Neural progenitor cell (in vitro differentiated cells): ENCODE measurements around the gene PON2. TPM values are rescaled to one million over a fixed set of nuclear protein-coding genes. Genes with fewer than 3 reads are reported as not detected.

Experiments
- DNase-seq: peaks from one replicate; pipeline ENCODE4 v3.0.0-alpha.2; 2016; ENCODE audit warnings: low spot score
- H2AFZ ChIP-seq: fragments of 200-600 bp; sonication (generic); replicated peaks from 2 replicates; pipeline ENCODE4 v1.6.1; 2016; ENCODE audit warnings: antibody characterized with exemption
- H3F3A ChIP-seq: fragments of 200-600 bp; sonication (generic); 2 replicates; pipeline ENCODE4 v1.6.1; 2016; ENCODE audit warnings: antibody characterized with exemption, low read depth
- H3K27ac ChIP-seq: fragments of 200-600 bp; sonication (generic); 2 replicates; pipeline ENCODE4 v1.5.1; 2016; ENCODE audit warnings: mild to moderate bottlenecking
- H3K27me3 ChIP-seq: fragments of 200-600 bp; sonication (generic); 2 replicates; pipeline ENCODE4 v1.6.1; 2016; ENCODE audit warnings: mild to moderate bottlenecking, moderate library complexity
- H3K36me3 ChIP-seq: fragments of 200-600 bp; sonication (generic); 2 replicates; pipeline ENCODE4 v1.5.1; 2016
- H3K4me1 ChIP-seq: fragments of 200-600 bp; sonication (generic); 2 replicates; pipeline ENCODE4 v1.6.1; 2016; ENCODE audit warnings: mixed run types
- H3K4me2 ChIP-seq: fragments of 200-600 bp; sonication (generic); 2 replicates; pipeline ENCODE4 v1.6.1; 2016
- H3K4me3 ChIP-seq: fragments of 200-600 bp; sonication (generic); 2 replicates; pipeline ENCODE4 v1.5.1; 2016
- H3K79me2 ChIP-seq: fragments of 200-600 bp; sonication (generic); 2 replicates; pipeline ENCODE4 v1.6.1; 2016; ENCODE audit warnings: low read depth
- H3K9ac ChIP-seq: fragments of 200-600 bp; sonication (generic); 2 replicates; pipeline ENCODE4 v1.6.1; 2016
- H3K9me3 ChIP-seq: fragments of 200-600 bp; sonication (generic); 2 replicates; pipeline ENCODE4 v1.5.1; 2016; ENCODE audit warnings: low read depth
- H4K20me1 ChIP-seq: fragments of 200-600 bp; sonication (generic); 2 replicates; pipeline ENCODE4 v1.6.1; 2016; ENCODE audit warnings: low read depth
- H3K27ac Mint-ChIP-seq: 3 replicates; pipeline ENCODE4 v1.8.0; 2021; ENCODE audit warnings: mixed read lengths
- H3K27me3 Mint-ChIP-seq: 2 replicates; pipeline ENCODE4 v1.8.0; 2022; ENCODE audit warnings: low read depth, mild to moderate bottlenecking, inconsistent platforms, moderate library complexity, mixed read lengths; ENCODE audit not compliant: insufficient read depth
- H3K36me3 Mint-ChIP-seq: 3 replicates; pipeline ENCODE4 v1.8.0; 2021; ENCODE audit warnings: mixed read lengths
- H3K4me1 Mint-ChIP-seq: 3 replicates; pipeline ENCODE4 v1.8.0; 2021; ENCODE audit warnings: mixed read lengths
- H3K4me3 Mint-ChIP-seq: 3 replicates; pipeline ENCODE4 v1.8.0; 2021; ENCODE audit warnings: mild to moderate bottlenecking, moderate library complexity, mixed read lengths
- H3K9me3 Mint-ChIP-seq: 3 replicates; pipeline ENCODE4 v1.8.0; 2020; ENCODE audit warnings: mixed read lengths
- EZH2 ChIP-seq: fragments of 200-600 bp; sonication (generic); IDR thresholded peaks from 2 replicates; pipeline ENCODE4 v1.6.1; 2017; ENCODE audit warnings: antibody characterized with exemption, mild to moderate bottlenecking, moderate library complexity
- EZH2phosphoT487 ChIP-seq: fragments of 200-600 bp; sonication (generic); IDR thresholded peaks from 2 replicates; pipeline ENCODE4 v1.6.1; 2017; ENCODE audit warnings: antibody characterized with exemption
- total RNA-seq: library from RNA; depleted of rRNA; stranded (reverse); fragments of >200 nt; gene quantifications from 2 replicates; pipeline ENCODE4 v1.2.3, GENCODE V29; 2015; ENCODE audit warnings: low replicate concordance
- TF ChIP-seq, protein P1 (sequence below): fragments of 200-600 bp; sonication (generic); IDR thresholded peaks from 2 replicates; pipeline ENCODE4 v1.5.1; 2017; ENCODE audit warnings: antibody characterized with exemption, mild to moderate bottlenecking

PON2 gene
- total RNA-seq, 1 donor from 2014 or later, result 190 TPM

DNA sequence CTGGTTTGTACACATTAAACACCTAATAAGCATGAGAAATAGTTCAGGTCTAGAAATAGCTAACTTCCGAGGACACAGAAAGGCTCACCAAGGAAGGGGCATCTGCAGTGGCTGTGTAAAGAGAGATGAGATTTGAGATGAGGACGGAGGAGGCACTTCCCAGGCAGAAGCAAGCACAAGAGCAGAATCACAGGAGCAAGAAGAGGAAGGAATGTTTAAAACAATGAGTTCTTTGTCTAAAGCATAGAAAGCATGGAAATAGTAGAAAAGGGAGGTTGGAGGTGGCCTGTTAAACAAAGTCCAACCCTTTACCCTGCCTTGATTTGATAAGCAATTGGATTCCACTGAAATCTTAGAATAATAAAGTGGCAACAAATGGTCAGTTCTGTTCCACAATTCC, 27.1 kb downstream of the PON2 start:
- DNase-seq, result peak; percentile 44
- peak overlapping the region; percentile 39 for H3K27ac ChIP-seq

DNA sequence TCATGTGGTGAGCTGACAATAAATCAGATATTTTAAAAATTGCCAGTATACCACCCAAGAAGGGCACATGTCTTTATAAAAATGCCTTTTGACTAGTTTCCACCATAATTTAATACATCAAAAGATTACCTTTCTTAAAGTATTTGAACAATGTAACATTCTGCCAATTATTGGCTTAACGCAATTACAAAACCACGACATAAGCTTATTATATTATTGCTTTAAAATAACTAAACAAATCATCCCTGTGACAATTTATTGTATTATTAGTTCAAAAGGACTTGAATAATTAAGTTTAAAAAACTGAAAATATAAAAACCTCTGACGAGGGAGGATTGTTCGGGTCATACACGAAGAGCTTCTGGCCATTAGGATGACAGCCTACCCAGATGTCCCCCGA, 29.0 kb downstream of the PON2 start:
- Histone ChIP-seq H3K4me1 (peaks cover 20% of the 10 kb centered on the region), H2AFZ (no peak overlapping the region), H3K79me2 (no peaks in the 10 kb centered on the region), H3K36me3 (no peaks in the 10 kb centered on the region), H3K4me3 (no peak overlapping the region), H3K27ac (no peak overlapping the region), H3K9ac (no peak overlapping the region), H3K9me3 (no peaks in the 10 kb centered on the region), H4K20me1 (no peaks in the 10 kb centered on the region), H3K27me3 (no peaks in the 10 kb centered on the region), H3K4me2 (no peak overlapping the region), H3F3A (peaks cover 7% of the 10 kb centered on the region)
- H3K27me3 Mint-ChIP-seq, result no peaks in the 10 kb centered on the region
- H3K36me3 Mint-ChIP-seq, result peaks cover 40% of the 10 kb centered on the region
- DNase-seq, result no peak
- H3K9me3 Mint-ChIP-seq, result no peaks in the 10 kb centered on the region
- TF ChIP-seq, protein P1, sequence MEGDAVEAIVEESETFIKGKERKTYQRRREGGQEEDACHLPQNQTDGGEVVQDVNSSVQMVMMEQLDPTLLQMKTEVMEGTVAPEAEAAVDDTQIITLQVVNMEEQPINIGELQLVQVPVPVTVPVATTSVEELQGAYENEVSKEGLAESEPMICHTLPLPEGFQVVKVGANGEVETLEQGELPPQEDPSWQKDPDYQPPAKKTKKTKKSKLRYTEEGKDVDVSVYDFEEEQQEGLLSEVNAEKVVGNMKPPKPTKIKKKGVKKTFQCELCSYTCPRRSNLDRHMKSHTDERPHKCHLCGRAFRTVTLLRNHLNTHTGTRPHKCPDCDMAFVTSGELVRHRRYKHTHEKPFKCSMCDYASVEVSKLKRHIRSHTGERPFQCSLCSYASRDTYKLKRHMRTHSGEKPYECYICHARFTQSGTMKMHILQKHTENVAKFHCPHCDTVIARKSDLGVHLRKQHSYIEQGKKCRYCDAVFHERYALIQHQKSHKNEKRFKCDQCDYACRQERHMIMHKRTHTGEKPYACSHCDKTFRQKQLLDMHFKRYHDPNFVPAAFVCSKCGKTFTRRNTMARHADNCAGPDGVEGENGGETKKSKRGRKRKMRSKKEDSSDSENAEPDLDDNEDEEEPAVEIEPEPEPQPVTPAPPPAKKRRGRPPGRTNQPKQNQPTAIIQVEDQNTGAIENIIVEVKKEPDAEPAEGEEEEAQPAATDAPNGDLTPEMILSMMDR, result no peak
- TF ChIP-seq EZH2phosphoT487 (no peak), EZH2 (no peak)
- peaks cover 15% of the 10 kb centered on the region for H3K4me1 Mint-ChIP-seq
- no peak overlapping the region for H3K27ac Mint-ChIP-seq
- no peak overlapping the region for H3K4me3 Mint-ChIP-seq

More for the DNA sequence above, 27.1 kb downstream of the PON2 start:
- Histone ChIP-seq H3K4me1 (peaks cover 20% of the 10 kb centered on the region), H2AFZ (no peak overlapping the region), H3K9me3 (no peaks in the 10 kb centered on the region), H3K4me2 (peak overlapping the region; percentile 29), H4K20me1 (no peaks in the 10 kb centered on the region), H3K4me3 (no peak overlapping the region), H3K9ac (no peak overlapping the region), H3K36me3 (no peaks in the 10 kb centered on the region), H3K79me2 (no peaks in the 10 kb centered on the region), H3F3A (peaks cover 4% of the 10 kb centered on the region), H3K27me3 (no peaks in the 10 kb centered on the region)
- H3K27ac Mint-ChIP-seq, result no peak overlapping the region
- peaks cover 15% of the 10 kb centered on the region for H3K4me1 Mint-ChIP-seq
- H3K9me3 Mint-ChIP-seq, result no peaks in the 10 kb centered on the region
- H3K4me3 Mint-ChIP-seq, result no peak overlapping the region
- peaks cover 55% of the 10 kb centered on the region for H3K36me3 Mint-ChIP-seq
- H3K27me3 Mint-ChIP-seq, result no peaks in the 10 kb centered on the region
- TF ChIP-seq EZH2 (no peak), EZH2phosphoT487 (no peak)
- TF ChIP-seq, protein P1, result no peak

DNA sequence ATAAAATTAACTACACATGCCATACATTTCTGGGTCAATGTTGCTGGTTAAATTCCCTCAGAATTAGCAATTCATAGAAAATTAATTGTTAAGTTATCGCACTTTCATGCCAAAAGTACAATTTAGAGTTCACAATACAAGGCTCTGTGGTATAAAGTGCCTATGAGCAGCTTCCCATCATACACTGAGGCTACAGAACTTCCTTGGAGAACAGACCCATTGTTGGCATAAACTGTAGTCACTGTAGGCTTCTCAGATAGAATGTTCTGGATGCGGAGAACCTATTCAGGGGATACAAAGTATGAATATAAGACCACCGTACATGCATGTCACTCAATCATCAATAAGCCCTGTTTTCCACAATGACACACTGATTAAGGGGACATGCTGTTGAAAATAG, 29.6 kb downstream of the PON2 start:
- H3K9ac ChIP-seq, result no peak overlapping the region
- Mint-ChIP-seq H3K27me3 (no peaks in the 10 kb centered on the region), H3K4me1 (peaks cover 15% of the 10 kb centered on the region), H3K9me3 (no peaks in the 10 kb centered on the region), H3K27ac (no peak overlapping the region), H3K4me3 (no peak overlapping the region), H3K36me3 (peaks cover 39% of the 10 kb centered on the region)
- H3K79me2 ChIP-seq, result no peaks in the 10 kb centered on the region
- no peak for DNase-seq
- peaks cover 7% of the 10 kb centered on the region for H3F3A ChIP-seq
- H3K4me3 ChIP-seq, result no peak overlapping the region
- H2AFZ ChIP-seq, result no peak overlapping the region
- peaks cover 20% of the 10 kb centered on the region for H3K4me1 ChIP-seq
- H3K9me3 ChIP-seq, result no peaks in the 10 kb centered on the region
- TF ChIP-seq EZH2 (no peak), EZH2phosphoT487 (no peak)
- TF ChIP-seq, protein P1, result no peak
- no peaks in the 10 kb centered on the region for H4K20me1 ChIP-seq
- H3K27me3 ChIP-seq, result no peaks in the 10 kb centered on the region
- H3K4me2 ChIP-seq, result no peak overlapping the region
- no peaks in the 10 kb centered on the region for H3K36me3 ChIP-seq
- no peak overlapping the region for H3K27ac ChIP-seq
